NCI-H1694 treated with DMSO at 0.1 percent for 48 hours (cell line): ENCODE data around the gene KCND1.

Source experiments
- DNase-seq: peaks from one replicate; lab custom pipeline; 2025; lab: John Stamatoyannopoulos, UW

Gene KCND1

DNA sequence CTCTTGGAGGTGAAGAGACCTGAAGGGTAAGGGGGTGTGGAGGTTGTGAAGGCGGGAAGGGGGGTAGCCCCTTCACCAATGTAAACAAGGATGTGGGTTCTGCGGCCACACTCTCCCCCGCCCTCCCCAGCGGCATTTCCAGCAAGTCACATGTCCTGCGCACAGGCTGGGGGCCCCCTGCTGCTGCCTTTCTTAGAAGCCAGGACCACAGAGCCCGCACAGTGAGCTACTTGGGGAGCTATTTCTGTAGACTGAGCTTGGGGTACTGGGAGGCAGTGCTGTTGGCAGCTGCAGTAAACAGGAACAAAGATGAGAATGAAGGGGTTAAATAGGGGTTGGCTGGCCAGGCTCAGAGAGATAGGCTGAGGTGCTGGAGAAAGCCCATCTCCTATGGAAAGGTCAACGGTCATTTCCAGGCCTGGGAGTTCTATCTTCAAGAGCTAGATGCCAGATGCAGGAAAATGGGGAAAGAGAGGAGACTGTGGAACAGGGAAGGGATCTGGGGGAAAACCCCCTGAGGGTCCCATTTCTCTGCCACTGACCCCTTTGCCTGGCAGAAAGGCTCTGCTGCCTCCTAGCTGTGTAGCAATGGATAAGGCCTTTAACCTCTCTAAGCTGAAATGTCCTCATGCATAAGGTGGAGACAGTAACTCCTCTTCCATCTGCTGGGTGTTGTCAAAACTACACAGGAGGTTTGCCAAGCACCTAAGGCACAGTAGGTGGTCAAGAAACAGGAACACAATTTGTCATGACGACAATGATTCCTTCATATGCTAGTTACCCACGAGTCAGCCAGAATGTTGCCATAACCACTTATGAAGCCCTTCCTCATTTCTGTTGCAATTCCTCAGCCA is 34.4 kb downstream of the KCND1 start:
- no peak for DNase-seq

DNA sequence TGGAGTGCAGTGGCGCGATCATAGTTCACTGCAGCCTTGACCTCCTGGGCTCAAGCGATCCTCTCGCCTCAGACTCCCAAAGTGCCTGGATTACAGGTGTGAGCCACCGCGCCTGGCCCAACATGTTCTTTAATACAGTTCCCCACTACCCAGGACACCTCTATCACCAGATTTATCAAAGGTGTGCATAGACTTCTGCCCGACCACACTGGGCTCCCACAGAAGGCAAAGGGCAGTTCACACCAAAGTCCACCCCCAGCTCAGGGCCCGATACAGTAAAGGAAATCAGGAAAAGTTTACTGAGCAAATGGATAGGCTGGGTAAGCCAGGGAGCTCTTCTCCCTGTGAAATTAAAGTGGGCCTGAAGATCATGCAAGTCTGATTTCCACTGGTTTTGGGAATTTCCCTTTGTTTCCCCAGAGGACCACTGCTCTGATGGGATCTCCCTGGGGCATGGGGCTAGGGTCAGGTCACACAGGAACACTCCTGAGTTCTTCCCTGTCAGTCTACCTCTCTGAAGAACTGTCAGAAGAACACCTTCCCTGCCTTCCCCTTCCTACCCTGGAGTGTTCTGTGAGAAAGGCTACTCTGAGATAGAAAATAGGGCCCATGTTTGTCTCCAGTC is 35.1 kb downstream of the KCND1 start:
- no peak for DNase-seq

DNA sequence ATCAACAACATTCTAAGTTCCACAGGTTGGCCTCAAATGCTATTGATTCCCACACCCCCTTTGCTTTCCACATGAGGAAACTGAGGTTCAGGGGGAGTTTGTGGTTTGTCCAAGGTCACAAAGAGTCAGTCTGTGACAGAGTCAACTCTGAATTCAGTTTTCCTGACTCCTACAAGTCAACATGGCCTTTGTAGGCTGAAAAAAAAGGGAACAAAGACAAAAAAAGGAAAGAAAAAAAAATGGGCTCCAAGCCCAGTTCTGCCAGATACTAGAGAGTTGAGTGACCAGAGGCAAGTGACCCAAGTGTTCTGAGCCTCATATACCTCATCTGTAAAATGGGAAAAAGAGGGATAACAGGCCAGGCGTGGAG is 36.4 kb downstream of the KCND1 start:
- no peak for DNase-seq

DNA sequence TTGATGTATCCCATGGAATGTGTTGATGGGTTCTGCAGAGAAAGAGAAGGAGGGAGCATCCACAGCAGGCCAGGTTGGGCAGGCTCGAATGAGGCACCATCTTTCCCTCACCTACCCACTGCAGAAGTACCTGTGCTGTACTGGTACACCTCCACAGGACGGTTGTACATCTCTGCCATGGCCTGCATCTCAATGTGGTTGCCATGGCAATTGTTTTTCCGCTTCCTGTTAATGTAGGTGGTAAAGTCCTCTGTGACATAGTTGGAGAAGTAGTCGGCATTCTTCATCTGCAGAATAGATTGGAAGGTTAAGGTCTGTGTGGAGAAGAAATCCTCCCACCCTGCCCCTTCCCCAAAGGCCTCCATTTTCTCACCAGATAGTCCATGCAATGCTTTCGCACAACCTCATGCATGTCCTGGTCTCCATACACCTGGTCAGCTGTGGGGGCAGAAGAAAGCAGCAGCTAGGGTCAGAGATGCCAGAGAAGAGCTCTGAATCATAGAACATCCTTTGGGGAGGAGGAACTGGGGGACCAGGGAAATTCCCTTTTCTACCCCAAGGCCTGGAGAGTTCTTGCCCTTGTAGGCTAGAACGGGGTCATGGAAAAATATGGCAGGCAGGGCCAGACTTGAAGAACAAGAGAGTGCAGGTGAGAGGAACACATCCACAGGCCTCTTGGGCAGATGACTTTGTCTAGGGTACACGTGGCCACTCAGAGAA is 36.9 kb downstream of the KCND1 start:
- DNase-seq = no peak

DNA sequence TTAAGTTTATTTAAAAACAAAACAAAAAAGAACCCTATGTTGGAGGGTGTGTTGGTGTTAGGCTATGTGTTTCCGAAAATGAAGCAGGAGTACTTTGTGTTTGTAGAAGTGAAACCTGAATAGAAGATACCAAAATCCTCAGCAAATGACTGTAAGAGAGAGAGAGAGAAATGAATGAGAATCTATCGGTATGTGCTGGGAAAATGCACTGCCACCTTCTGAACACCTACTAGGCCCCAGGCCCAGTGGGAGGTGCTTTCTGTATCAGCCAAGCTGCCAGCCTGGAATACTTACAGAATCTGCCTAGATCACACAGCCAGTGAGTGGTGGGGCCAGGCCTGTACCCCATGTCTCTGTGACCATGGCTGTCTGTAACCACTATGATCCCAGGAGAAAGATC is 37.9 kb downstream of the KCND1 start:
- no peak for DNase-seq

DNA sequence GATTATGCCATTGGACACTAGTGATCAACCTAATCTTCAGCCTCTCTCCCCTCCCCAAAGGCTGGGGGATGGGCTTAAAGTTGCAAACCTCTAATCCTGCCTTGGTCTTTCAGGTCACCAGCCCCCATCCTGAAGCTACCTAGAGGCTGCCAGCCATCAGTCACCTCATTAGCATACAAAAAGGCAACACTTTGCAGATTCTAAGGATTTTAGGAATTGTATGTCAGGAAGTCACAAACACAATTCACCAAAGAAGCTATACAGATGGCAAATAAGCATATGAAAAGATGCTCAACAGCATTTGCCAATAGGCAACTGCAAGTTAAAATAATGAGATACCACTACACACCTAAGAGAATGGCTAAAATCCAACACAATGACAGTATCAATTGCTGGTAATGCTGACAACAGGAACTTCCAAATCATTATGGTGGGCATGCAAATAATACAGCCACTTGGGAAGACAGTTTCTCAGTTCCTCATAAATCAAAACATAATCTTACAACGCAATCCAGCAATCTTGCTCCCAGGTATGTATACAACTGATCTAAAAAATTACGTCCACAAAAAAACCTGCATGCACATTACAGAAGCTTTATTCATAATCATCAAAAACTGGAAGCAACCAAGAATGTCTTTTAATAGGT is 43.8 kb downstream of the KCND1 start:
- DNase-seq = no peak

DNA sequence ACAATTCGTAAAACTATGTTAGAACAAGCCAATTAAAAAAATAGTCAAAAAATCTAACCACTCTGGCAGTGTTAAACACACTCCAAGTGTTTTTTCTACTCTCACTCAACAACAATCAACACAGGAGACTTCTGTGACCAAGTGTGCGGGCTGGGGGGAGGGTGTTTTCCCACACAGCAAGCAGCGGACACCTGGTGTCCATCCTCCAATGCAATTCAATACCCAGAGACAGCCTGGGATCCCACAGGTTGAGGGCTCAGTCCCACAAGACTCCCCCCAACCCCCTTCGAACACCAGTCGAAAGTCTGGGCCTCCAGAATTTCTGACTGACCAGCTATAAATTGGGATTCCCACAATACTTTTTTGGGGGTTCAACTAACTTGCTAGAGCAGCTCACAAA is 44.5 kb downstream of the KCND1 start:
- no peak for DNase-seq

DNA sequence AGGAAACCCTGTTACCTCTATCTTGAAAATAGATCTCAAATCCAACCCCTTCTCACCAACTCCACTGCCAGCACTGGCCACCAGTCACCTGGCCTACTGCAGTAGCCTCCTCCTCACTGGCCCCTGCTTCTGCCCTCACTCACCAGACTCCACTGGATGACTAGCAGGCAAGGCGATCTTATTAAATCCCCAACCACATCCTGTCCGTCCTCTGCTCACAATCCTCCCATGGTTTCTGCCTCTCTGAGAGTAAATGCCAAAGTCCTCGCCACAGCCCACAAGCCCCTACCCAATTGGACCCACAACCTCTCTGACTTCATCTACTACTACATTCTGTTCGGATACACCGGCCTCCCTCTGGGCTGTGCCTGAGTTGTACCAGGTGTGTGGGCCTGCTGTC is 47.4 kb downstream of the KCND1 start:
- no peak for DNase-seq

DNA sequence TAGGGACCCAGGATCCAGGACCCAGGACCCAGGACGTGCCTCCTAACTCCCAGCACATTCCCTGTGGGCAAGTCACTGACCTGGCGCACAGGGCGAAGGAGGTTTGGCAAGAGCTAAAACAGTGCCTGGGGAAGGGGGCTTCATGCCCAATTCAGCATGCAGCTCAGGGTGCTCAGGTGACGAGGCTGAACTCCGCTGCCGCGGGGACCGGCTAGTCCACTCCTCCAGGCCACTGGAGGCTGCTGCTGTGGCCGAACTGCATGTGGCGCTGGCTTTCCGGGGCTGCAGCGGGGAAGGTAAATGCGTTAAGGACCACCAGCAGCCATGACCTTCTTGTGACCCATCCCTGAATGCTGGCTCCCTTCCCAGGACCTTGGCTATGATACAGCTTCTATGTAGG is 47.9 kb downstream of the KCND1 start:
- DNase-seq = no peak

DNA sequence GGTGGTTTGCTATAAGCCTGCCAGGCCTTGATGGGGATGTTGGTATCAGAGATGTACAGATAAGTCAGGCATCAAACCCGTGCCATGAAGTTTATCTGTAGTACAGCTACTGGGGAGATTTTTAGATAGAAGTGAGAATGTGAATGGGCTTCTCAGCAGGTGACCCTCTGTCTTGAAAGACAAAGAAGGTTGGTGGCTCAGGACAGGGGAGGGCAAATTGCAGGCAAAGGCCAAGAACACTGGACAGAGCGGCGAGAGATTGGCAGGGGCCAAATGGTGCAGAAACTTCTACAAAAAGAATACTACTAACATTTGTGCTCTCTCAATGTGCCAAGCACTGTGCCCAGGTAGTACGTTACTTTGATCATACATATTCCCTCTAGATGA is 50.9 kb downstream of the KCND1 start:
- no peak for DNase-seq

DNA sequence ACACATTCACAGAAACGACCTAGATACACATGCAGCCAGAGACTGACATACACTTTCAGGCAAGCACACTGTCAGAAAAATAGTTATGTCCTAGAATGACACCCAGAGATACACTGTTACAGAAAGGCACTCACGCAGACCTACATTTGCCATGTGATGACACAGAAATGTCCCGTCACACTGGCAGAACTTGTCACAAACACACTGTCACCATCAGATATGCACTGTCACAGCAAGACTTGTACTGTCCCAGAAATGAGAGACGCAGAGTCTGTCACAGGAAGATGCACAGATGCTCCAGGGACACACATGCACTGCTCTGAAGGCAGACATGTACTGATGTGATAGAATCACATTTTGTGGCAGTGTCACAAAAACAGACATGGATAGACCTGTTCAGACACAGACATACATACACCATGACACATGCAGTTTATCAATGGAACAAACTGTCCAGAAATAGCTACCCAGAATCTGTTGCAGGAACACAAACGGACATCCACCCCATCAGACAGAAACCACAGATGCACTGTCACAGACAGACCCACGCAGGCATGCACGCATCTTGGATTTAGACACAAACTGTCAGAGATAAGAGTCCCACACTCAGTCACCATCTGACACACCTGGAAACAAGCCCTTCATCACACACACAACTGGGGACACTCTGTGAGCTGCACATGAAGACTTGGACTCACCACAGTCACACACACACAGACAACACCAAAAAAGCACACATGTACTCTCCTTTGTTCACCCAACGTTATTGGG is 51.5 kb downstream of the KCND1 start:
- DNase-seq = no peak

DNA sequence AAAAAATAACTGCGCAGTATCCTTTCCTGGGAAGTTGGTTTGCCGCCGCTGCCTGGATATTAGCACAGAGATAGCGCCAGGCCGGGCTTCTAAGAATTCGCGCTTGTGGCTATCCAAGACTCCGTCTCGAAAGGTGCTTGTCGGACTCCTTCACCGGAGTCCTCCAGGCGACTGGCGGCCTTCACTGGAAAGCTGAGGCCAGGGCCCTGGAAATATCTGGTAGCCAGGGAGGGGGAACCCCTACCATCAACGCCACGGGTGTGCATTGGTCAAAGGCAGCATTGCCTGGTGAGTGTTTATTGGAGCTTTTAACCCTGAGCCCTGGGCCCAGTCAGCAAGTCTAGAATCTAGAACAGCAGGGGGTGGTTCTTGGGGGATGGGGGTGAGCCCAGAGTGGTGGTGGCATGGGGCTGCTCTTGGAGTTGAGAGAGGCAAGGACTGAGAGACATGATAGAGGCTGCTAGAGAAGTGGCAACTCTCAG is 52.2 kb downstream of the KCND1 start:
- DNase-seq = no peak

DNA sequence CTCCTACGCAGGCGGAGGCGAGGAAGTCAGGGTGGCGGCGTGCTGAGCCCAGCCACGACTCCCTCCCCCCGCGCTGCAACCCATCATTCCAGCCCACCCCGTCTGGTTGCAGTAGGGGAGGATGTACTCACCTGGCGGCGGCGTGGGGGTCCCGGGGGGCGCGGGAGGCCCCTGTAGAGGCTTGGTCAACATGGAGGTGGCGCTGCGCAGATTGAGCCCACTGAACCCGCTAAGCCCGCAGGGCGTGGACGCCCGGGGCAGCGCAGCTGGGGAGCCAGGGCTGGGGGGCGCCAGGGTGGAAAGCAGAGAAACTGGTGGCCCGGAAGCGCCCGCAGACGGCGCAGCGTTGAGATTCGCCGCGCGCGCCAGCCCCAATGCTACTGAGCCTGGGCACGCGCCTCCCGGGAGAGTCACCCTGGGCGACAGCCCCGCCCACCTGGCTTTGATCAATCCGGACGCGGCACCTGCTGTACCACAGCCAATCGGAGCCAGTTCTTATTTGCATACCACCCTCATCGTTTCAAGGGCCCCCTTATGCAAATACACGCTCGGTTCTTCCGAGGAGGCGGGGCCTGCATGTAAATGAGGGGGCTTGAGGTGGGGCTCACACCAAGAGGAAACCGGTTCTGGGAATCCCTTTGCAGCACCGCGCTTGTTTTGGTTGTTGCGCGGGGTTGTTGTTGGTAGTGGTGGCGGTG is 52.9 kb downstream of the KCND1 start, which contains the start of gene PIM2:
Gene PIM2, minus strand, starts transcription at position 382 of the 698 bp plus-strand sequence. Its CDS starts 190 bp downstream, at position 192.
- DNase-seq = peak; percentile 97

DNA sequence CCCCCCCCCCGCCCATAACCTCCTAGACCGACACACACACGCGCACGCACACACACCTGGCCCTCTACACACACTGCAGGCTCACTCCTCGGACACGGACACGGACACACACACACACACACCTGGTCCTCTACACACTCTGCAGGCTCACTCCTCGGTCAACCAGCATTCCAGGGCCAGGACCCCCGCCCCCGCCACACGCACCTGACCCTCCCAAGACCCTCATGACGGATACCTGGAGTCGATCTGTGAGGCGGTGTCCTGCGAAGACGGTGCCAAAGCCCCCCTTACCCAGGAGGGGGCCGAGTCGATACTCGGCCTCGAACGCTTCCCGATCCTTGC is 53.4 kb downstream of the KCND1 start:
- DNase-seq = no peak

DNA sequence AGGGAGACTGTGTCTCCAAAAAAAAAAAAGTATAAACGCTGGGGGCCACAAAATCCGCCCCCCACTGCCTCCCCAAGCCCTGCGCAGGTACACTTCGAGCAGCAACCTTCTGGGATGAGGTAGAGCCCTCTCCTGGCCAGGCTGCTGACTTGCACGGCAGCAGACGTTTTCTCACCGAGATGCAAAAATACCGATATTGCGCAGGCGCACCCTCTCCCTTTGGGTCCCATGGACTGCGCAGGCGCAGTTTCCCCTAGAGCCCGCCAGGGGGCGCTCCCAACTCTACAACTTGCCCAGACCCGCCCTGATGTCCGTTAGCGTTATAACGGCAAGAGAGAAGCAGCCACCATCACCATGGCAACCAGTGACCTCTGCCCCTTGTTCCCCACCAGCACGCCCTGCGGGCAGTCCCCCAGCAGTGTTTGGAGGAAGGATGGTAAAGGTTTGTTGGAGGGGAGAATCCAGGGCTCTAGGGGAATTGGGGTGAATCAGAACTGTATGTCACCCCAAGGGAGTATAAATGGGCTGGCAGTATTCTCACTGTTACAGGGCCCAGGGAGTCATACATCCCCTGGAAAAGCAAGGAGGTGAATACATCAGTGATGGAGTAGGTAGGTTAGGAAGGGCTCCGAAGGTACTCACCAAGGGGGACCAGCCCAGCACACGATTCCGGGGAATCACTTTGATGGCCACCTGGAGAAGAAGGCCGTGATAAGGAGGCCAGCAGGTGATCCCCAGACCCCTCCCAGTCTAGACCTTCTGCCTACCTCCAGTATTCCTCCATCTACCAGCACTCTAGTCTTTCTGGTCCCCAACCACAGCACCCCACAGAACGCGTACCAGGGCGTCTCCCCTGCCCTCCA is 54.3 kb downstream of the KCND1 start:
- DNase-seq = peak; percentile 91

DNA sequence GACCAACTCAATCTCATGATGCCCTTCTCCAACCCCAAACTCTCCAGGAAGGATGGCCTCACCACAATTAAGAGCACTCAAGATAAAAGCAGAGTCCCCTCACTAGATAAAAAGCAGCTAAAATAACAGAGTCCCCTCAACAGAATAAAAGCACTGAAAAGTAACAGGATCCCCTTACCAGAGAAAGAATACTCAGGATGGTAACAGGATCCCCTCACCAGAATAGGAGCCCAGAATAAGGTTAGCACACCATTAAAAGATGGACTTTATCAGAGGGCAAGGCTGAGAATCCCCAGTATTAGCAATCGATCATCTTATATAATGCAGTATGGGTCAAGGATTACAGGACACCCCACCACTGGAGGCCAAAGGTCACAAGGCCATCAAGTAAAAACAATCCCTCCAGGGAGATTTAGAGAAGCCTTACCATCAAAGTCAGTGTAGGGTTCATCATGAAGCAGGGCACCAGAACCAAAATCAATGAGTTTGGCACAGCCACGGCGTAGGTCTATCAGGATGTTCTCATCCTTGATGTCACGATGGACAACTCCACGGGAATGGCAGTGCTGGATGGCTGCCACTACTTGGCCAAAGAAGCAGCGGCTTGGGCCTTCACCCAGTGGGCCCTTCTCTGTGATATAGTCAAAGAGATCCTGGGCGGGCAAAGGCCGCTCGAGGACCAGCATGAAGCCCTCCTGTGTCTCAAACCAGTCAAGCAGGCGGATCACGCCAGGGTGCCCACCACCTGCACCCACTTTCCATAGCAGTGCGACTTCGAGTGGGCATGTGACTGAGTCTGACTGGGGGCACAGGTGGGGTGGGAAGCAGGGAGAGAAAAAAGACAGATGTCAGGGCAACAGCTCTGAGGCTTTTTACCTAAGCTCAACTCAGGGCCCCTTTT is 56.8 kb downstream of the KCND1 start:
- no peak for DNase-seq

DNA sequence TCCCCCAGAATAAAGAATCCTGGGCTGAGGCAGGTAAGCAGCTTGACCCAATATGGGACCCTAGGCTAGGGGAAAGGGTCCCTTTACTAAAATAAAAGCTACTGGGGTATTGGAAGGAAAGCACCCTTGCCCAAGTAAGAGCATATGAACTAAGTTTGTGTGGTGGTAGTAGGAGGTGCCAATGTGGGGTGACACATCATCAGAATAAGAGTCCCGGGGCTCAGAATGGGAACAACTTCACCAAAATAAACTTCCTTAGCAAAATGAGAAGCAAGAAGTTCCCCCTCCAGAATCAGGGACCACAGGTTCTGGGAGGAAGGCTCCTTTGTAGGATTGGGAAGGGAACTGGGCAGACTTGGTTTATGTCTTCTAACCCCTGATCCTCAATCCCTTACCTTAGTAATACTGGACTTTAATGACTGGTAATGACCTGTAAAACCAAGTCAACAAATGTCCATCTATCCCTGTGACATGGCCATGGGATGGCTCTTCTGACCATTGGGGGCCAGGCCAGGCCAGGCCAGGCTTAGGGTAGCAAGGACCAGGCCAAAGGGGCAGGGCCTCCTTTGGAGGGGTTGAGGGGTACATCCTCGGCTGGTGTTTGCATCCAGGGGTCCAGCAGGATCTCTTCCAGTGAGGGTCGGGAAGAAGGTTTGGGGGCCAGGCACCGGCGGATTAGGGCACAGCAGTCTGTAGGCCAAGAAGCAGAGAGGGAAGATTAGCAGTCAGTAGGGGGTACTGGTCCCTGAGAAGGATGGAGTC is 57.9 kb downstream of the KCND1 start:
- DNase-seq = no peak
